ENCODE results near the gene RBMS1.

Gene RBMS1

GRCh38 chr2:160337728-160338127, 155.9 kb downstream of the RBMS1 start:
- no peak overlapping the region for H2AFZ ChIP-seq (ENCODE audit: low read length)
- no peaks in the 10 kb centered on the region for H3K27me3 ChIP-seq (ENCODE audit: control insufficient read depth in 3 of 3, insufficient read depth in 3 of 3, low read depth in 1 of 3, low read length in 3 of 3)
- H2AK5ac ChIP-seq (ENCODE audit: low read depth, low read length): no peak overlapping the region
- H3K14ac ChIP-seq (ENCODE audit: low read length): no peak overlapping the region
- H3K27ac ChIP-seq (replicated peaks; ENCODE audit: low read length): no peak overlapping the region
- no peak overlapping the region for H2BK12ac ChIP-seq (ENCODE audit: low read length)
- no peak overlapping the region for H4K91ac ChIP-seq (ENCODE audit: low read depth, low read length, poor library complexity)
- H2BK5ac ChIP-seq (ENCODE audit: low read length): no peak overlapping the region
- no peak overlapping the region for H3K4me3 ChIP-seq (ENCODE audit: low read length in 2 of 2)
- H3K9ac ChIP-seq (ENCODE audit: low read depth, low read length, poor library complexity): no peak overlapping the region
- no peak overlapping the region for H3K18ac ChIP-seq (ENCODE audit: low read length)
- no peak overlapping the region for H3K23ac ChIP-seq (ENCODE audit: low read depth, low read length, poor library complexity)
- H4K8ac ChIP-seq (ENCODE audit: low read depth, low read length): no peak overlapping the region
- no peaks in the 10 kb centered on the region for H3K9me3 ChIP-seq (replicated peaks in 1 of 2; ENCODE audit: control insufficient read depth in 2 of 2, insufficient read depth in 1 of 2, low read depth in 1 of 2, low read length in 2 of 2)
- H3K79me1 ChIP-seq (ENCODE audit: low read depth, low read length): no peaks in the 10 kb centered on the region
- no peak overlapping the region for H3K4ac ChIP-seq (ENCODE audit: low read length)
- H2BK120ac ChIP-seq (ENCODE audit: low read depth, low read length): no peak overlapping the region
- H3K4me1 ChIP-seq (ENCODE audit: control insufficient read depth in 2 of 2, insufficient read depth in 1 of 2, low read depth in 1 of 2, low read length in 2 of 2): peaks cover 5 to 7% of the 10 kb centered on the region in 2 donors
- no peaks in the 10 kb centered on the region for H3K36me3 ChIP-seq (replicated peaks in 1 of 2; ENCODE audit: control insufficient read depth in 2 of 2, insufficient read depth in 2 of 2, low read length in 2 of 2)
- H2BK15ac ChIP-seq (ENCODE audit: low read length): no peak overlapping the region
- no peak overlapping the region for H3K4me2 ChIP-seq (ENCODE audit: insufficient read depth, low read length, poor library complexity, severe bottlenecking)
- DNase-seq (ENCODE audit: low spot score): no peak
- no CpG with 5 or more reads among the region's 3 CpGs for WGBS, 2 donors (ENCODE audit: extremely low coverage in 2 of 2, insufficient read length in 2 of 2, insufficient replicate concordance in 1 of 2)

GRCh38 chr2:160336635-160337034, 157.0 kb downstream of the RBMS1 start:
- Histone ChIP-seq H3K23ac (ENCODE audit: low read depth, low read length, poor library complexity) (no peak overlapping the region), H2BK12ac (ENCODE audit: low read length) (no peak overlapping the region), H3K27me3 (ENCODE audit: control insufficient read depth in 3 of 3, insufficient read depth in 3 of 3, low read depth in 1 of 3, low read length in 3 of 3) (no peaks in the 10 kb centered on the region), H3K9ac (ENCODE audit: low read depth, low read length, poor library complexity) (no peak overlapping the region), H3K4ac (ENCODE audit: low read length) (no peak overlapping the region), H3K14ac (ENCODE audit: low read length) (no peak overlapping the region), H3K36me3 (replicated peaks in 1 of 2; ENCODE audit: control insufficient read depth in 2 of 2, insufficient read depth in 2 of 2, low read length in 2 of 2) (no peaks in the 10 kb centered on the region), H3K4me3 (ENCODE audit: low read length in 2 of 2) (no peak overlapping the region), H4K8ac (ENCODE audit: low read depth, low read length) (no peak overlapping the region), H3K18ac (ENCODE audit: low read length) (no peak overlapping the region), H3K4me1 (ENCODE audit: control insufficient read depth in 2 of 2, insufficient read depth in 1 of 2, low read depth in 1 of 2, low read length in 2 of 2) (peaks cover 8 to 13% of the 10 kb centered on the region in 2 donors), H2AFZ (ENCODE audit: low read length) (no peak overlapping the region), H2BK120ac (ENCODE audit: low read depth, low read length) (no peak overlapping the region), H3K4me2 (ENCODE audit: insufficient read depth, low read length, poor library complexity, severe bottlenecking) (no peak overlapping the region), H2AK5ac (ENCODE audit: low read depth, low read length) (no peak overlapping the region), H2BK5ac (ENCODE audit: low read length) (no peak overlapping the region), H3K79me1 (ENCODE audit: low read depth, low read length) (no peaks in the 10 kb centered on the region), H2BK15ac (ENCODE audit: low read length) (no peak overlapping the region), H4K91ac (ENCODE audit: low read depth, low read length, poor library complexity) (no peak overlapping the region), H3K27ac (replicated peaks; ENCODE audit: low read length) (no peak overlapping the region), H3K9me3 (replicated peaks in 1 of 2; ENCODE audit: control insufficient read depth in 2 of 2, insufficient read depth in 1 of 2, low read depth in 1 of 2, low read length in 2 of 2) (no peaks in the 10 kb centered on the region)
- no peak for DNase-seq (ENCODE audit: low spot score)
- whole genome bisulfite sequencing, 2 donors (ENCODE audit: extremely low coverage in 2 of 2, insufficient read length in 2 of 2, insufficient replicate concordance in 1 of 2): no CpG with 5 or more reads among the region's 4 CpGs

GRCh38 chr2:160336105-160336504, 157.5 kb downstream of the RBMS1 start:
- Histone ChIP-seq H3K14ac (ENCODE audit: low read length) (no peak overlapping the region), H2BK15ac (ENCODE audit: low read length) (no peak overlapping the region), H3K4ac (ENCODE audit: low read length) (no peak overlapping the region), H4K91ac (ENCODE audit: low read depth, low read length, poor library complexity) (no peak overlapping the region), H2AK5ac (ENCODE audit: low read depth, low read length) (no peak overlapping the region), H3K9ac (ENCODE audit: low read depth, low read length, poor library complexity) (no peak overlapping the region), H3K4me1 (ENCODE audit: control insufficient read depth in 2 of 2, insufficient read depth in 1 of 2, low read depth in 1 of 2, low read length in 2 of 2) (peaks cover 8 to 13% of the 10 kb centered on the region in 2 donors), H3K4me2 (ENCODE audit: insufficient read depth, low read length, poor library complexity, severe bottlenecking) (no peak overlapping the region), H3K4me3 (ENCODE audit: low read length in 2 of 2) (no peak overlapping the region), H3K27me3 (ENCODE audit: control insufficient read depth in 3 of 3, insufficient read depth in 3 of 3, low read depth in 1 of 3, low read length in 3 of 3) (no peaks in the 10 kb centered on the region), H3K27ac (replicated peaks; ENCODE audit: low read length) (no peak overlapping the region), H4K8ac (ENCODE audit: low read depth, low read length) (no peak overlapping the region), H2AFZ (ENCODE audit: low read length) (no peak overlapping the region), H3K79me1 (ENCODE audit: low read depth, low read length) (no peaks in the 10 kb centered on the region), H3K23ac (ENCODE audit: low read depth, low read length, poor library complexity) (no peak overlapping the region), H2BK12ac (ENCODE audit: low read length) (no peak overlapping the region), H2BK5ac (ENCODE audit: low read length) (no peak overlapping the region), H3K18ac (ENCODE audit: low read length) (no peak overlapping the region), H3K9me3 (replicated peaks in 1 of 2; ENCODE audit: control insufficient read depth in 2 of 2, insufficient read depth in 1 of 2, low read depth in 1 of 2, low read length in 2 of 2) (no peaks in the 10 kb centered on the region), H2BK120ac (ENCODE audit: low read depth, low read length) (no peak overlapping the region), H3K36me3 (replicated peaks in 1 of 2; ENCODE audit: control insufficient read depth in 2 of 2, insufficient read depth in 2 of 2, low read length in 2 of 2) (no peaks in the 10 kb centered on the region)
- no CpG with 5 or more reads among the region's 1 CpG for WGBS, 2 donors (ENCODE audit: extremely low coverage in 2 of 2, insufficient read length in 2 of 2, insufficient replicate concordance in 1 of 2)
- DNase-seq (ENCODE audit: low spot score): no peak

- peaks cover 8 to 13% of the 10 kb centered on the region in 2 donors for H3K4me1 ChIP-seq (ENCODE audit: control insufficient read depth in 2 of 2, insufficient read depth in 1 of 2, low read depth in 1 of 2, low read length in 2 of 2)
- no peak overlapping the region for H3K23ac ChIP-seq (ENCODE audit: low read depth, low read length, poor library complexity)
- no peak overlapping the region for H2AK5ac ChIP-seq (ENCODE audit: low read depth, low read length)
- no peak overlapping the region for H3K18ac ChIP-seq (ENCODE audit: low read length)
- no peak overlapping the region for H3K4me2 ChIP-seq (ENCODE audit: insufficient read depth, low read length, poor library complexity, severe bottlenecking)
- no peak overlapping the region for H2BK120ac ChIP-seq (ENCODE audit: low read depth, low read length)
- no peaks in the 10 kb centered on the region for H3K27me3 ChIP-seq (ENCODE audit: control insufficient read depth in 3 of 3, insufficient read depth in 3 of 3, low read depth in 1 of 3, low read length in 3 of 3)
- WGBS, 2 donors (ENCODE audit: extremely low coverage in 2 of 2, insufficient read length in 2 of 2, insufficient replicate concordance in 1 of 2): no CpG with 5 or more reads among the region's 5 CpGs
- H4K91ac ChIP-seq (ENCODE audit: low read depth, low read length, poor library complexity): no peak overlapping the region
- no peak for DNase-seq (ENCODE audit: low spot score)
- H3K79me1 ChIP-seq (ENCODE audit: low read depth, low read length): no peaks in the 10 kb centered on the region
- H3K4ac ChIP-seq (ENCODE audit: low read length): no peak overlapping the region
- H3K14ac ChIP-seq (ENCODE audit: low read length): no peak overlapping the region
- H4K8ac ChIP-seq (ENCODE audit: low read depth, low read length): no peak overlapping the region
- no peak overlapping the region for H3K4me3 ChIP-seq (ENCODE audit: low read length in 2 of 2)
- H3K36me3 ChIP-seq (replicated peaks in 1 of 2; ENCODE audit: control insufficient read depth in 2 of 2, insufficient read depth in 2 of 2, low read length in 2 of 2): no peaks in the 10 kb centered on the region
- H3K9me3 ChIP-seq (replicated peaks in 1 of 2; ENCODE audit: control insufficient read depth in 2 of 2, insufficient read depth in 1 of 2, low read depth in 1 of 2, low read length in 2 of 2): no peaks in the 10 kb centered on the region
- no peak overlapping the region for H2AFZ ChIP-seq (ENCODE audit: low read length)
- H2BK5ac ChIP-seq (ENCODE audit: low read length): no peak overlapping the region
- H2BK15ac ChIP-seq (ENCODE audit: low read length): no peak overlapping the region
- no peak overlapping the region for H3K9ac ChIP-seq (ENCODE audit: low read depth, low read length, poor library complexity)
- H2BK12ac ChIP-seq (ENCODE audit: low read length): no peak overlapping the region
- no peak overlapping the region for H3K27ac ChIP-seq (replicated peaks; ENCODE audit: low read length)
These were observed 158.2 kb downstream of the RBMS1 start for GRCh38 chr2:160335441-160335840.
